Stimulated activated CD8-positive, alpha-beta memory T cell treated with anti-CD3 and anti-CD28 coated beads, Interleukin-4, amount 100 ng/mL, for 48 hours (primary cell): ENCODE data around the gene ESRRB.
"Not testable (repeated sequence)": the region's sequence is repeated elsewhere in the genome, so short reads cannot be mapped to it uniquely, and the experiment has no call there.

Source experiments
- DNase-seq: peaks from one replicate; pipeline ENCODE4 v3.0.0-alpha.2; 2020

The ESRRB gene

GRCh38 chr14:76498463-76498935 lies 122.6 kb downstream of the ESRRB start:
- no peak for DNase-seq

- DNase-seq: no peak
Observed at GRCh38 chr14:76498976-76499375, 123.0 kb downstream of the ESRRB start.

GRCh38 chr14:76499399-76499798 lies 123.5 kb downstream of the ESRRB start:
- no peak for DNase-seq

GRCh38 chr14:76500011-76500410 lies 124.1 kb downstream of the ESRRB start:
- DNase-seq: no peak

- no peak for DNase-seq
Observed at GRCh38 chr14:76500480-76500879, 124.5 kb downstream of the ESRRB start.

GRCh38 chr14:76501156-76501720 lies 125.3 kb downstream of the ESRRB start:
- DNase-seq: no peak

- no peak for DNase-seq
Observed at GRCh38 chr14:76502219-76502618, 126.3 kb downstream of the ESRRB start.

- no peak for DNase-seq
Observed at GRCh38 chr14:76502638-76503037, 126.7 kb downstream of the ESRRB start.

- DNase-seq: no peak
Observed at GRCh38 chr14:76509311-76509710, 133.4 kb downstream of the ESRRB start.

- DNase-seq: no peak
Observed at GRCh38 chr14:76510181-76510580, 134.2 kb downstream of the ESRRB start.

GRCh38 chr14:76514213-76514998 lies 138.5 kb downstream of the ESRRB start:
- DNase-seq: peak; percentile 37

- no peak for DNase-seq
Observed at GRCh38 chr14:76516884-76517283, 140.9 kb downstream of the ESRRB start.

GRCh38 chr14:76518366-76518765 lies 142.4 kb downstream of the ESRRB start:
- DNase-seq: no peak

GRCh38 chr14:76525106-76525821 lies 149.3 kb downstream of the ESRRB start:
- no peak for DNase-seq

GRCh38 chr14:76531085-76531484 lies 155.1 kb downstream of the ESRRB start:
- DNase-seq: no peak

GRCh38 chr14:76531821-76532318 lies 155.9 kb downstream of the ESRRB start:
- no peak for DNase-seq

- not testable (repeated sequence) for DNase-seq
Observed at GRCh38 chr14:76536636-76537035, 160.7 kb downstream of the ESRRB start.

GRCh38 chr14:76537906-76538647 lies 162.1 kb downstream of the ESRRB start:
- DNase-seq: no peak

- no peak for DNase-seq
Observed at GRCh38 chr14:76538648-76539008, 162.7 kb downstream of the ESRRB start.

- DNase-seq: no peak
Observed at GRCh38 chr14:76539130-76539529, 163.2 kb downstream of the ESRRB start.

- DNase-seq: no peak
Observed at GRCh38 chr14:76541594-76542219, 165.8 kb downstream of the ESRRB start.

- peak; percentile 40 for DNase-seq
Observed at GRCh38 chr14:76546426-76547221, 170.7 kb downstream of the ESRRB start.
